HG03520 (cell line): ENCODE measurements around the gene ODAD3.
"Not testable (repeated sequence)": the region's sequence is repeated elsewhere in the genome, so short reads cannot be mapped to it uniquely, and the experiment has no call there.

ENCODE experiments used
- ATAC-seq: cut with Tn5 transposase; IDR thresholded peaks from one replicate; pipeline ENCODE4 v1.9.1; 2021; ENCODE audit warnings: mild to moderate bottlenecking, moderate library complexity; ENCODE audit not compliant: unreplicated experiment

Gene ODAD3

DNA sequence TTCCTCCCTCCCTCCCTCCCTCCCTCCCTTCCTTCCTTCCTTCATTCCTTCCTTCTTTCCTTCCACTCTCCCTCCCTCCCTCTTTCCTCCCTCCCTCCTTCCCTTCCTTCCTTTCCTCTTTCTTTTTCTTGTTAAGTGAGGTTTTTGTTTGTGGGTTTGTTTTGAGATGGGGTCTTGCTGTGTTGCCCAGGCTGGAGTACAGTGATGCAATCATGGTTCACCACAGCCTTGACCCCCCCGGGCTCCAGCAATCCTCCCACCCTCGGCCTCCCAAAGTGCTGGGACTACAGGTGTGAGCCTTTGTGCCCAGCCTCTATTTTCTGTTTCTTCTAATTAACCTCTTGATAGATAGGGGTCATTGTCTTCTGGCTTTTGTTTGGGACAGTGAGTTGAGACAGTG is 26.5 kb upstream of the ODAD3 start:
- ATAC-seq = no peak

DNA sequence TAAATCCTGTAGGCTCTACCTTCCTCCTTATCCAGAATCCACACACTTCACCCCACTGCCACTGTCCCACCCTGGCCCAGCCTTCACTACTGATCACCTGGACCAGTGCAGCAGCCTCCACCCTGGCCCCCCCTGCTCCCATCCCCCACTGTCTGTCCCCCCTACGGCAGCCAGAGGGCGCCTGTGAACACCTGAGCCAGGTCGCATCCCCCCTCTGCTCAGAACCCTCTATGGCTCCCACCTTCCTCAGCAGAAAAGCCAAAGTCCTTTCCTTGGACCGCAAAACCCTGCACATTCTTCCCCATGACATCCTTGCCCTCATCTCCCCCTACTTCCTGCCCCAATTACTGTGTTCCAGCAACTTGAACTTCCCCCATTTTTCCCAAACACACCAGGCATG is 25.3 kb upstream of the ODAD3 start:
- ATAC-seq = no peak

DNA sequence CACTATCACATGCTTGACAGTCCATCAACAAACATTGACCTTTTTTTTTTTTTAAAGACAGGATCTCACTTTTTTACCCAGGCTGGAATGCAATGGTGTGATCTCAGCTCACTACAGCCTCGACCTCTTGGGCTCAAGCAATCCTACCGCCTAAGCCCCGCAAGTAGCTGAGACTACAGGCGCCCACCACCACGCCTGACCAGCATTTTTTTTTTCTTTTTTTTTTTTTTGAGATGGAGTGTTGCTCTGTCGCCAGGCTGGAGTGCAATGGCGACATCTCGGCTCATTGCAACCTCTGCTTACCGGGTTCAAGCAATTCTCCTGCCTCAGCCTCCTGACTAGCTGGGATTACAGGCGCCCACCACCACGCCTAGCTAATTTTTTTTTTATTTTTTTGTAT is 24.0 kb upstream of the ODAD3 start:
- ATAC-seq = not testable (repeated sequence)

DNA sequence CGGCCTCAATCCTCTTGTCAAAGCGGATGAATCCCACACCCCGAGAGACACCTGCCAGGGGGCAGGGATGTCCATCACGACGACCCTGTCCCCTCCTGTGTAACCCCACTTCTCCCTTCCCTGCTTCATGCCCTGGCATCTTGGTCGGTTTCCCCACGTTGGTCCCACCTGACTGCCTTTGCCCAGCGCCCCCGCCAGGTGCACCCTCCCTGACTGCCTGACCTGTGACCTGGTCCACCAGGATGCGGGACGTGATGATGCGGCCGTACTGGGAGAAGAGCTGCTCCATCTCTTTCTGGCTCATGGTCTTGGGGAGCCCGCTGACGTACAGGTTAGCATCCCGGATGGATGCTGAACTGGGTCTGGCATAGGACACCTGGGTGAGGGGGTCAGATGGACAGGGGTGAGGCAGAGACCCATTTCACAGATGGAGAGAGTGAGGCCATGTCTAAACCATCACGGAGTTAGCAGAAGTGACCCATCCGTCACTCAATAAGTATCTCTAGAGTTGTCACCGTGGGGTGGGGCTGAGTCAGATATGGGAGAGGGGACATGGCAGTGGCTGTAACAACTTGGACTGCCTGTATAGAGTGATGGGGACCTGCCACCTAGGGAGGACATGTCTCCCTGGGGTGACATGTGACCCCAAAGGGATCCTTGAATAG is 23.4 kb upstream of the ODAD3 start:
- ATAC-seq = no peak

DNA sequence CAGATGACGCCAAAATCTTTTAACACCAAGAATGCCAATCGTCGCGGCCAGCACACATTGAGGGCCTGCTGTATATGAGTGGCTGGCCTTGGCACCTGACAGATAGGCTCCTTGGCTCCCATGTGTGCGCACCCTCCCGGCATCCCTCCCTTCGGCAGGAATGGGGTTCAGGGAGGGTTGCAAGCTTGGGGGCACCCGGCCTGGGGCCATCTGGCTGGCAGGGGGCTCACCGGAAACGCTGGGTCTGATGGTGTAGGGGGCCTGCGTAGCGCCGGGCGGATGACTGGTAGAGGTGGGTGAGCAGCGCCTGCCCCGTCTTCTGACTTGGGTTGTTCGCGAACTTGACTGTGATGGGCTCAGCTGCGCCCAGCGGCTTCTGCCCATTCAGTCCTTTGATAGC is 22.9 kb upstream of the ODAD3 start:
- ATAC-seq = no peak

DNA sequence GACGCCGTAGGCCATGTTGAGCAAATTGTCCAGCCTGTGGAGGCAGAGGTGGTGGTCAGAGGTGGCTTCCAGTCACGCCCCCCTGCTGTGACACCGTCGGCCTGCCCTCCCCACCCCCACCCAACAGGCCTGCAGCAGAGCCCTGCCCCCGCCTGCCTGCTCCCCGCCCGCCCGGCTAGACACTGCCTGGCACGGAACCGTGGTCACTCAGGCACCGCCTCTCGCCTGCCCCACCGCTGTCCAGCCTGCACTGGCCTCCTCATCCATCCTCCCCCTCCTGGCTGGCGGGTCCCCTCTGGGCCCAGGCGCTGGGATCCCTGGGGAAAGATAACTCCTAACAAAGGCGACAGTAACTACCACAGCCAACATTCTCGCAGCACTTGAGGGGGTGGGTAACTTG is 22.2 kb upstream of the ODAD3 start:
- no peak for ATAC-seq

DNA sequence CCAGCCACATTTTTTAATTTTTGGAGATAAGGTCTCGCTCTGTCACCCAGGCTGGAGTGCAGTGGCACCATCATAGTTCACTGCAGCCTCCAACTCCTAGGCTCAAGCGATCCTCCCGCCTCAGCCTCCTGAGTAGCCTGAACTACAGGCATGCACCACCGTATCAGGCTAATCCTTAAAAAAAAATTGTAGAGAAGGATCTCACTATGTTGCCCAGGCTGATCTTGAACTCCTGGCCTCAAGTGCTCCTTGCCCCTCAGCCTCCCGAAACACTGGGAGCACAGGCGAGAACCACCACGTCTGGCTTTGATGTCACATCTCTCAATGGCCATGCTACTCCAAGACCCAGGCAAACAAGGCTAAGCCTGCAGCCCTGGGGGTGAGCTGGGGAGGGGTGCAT is 21.7 kb upstream of the ODAD3 start:
- no peak for ATAC-seq

DNA sequence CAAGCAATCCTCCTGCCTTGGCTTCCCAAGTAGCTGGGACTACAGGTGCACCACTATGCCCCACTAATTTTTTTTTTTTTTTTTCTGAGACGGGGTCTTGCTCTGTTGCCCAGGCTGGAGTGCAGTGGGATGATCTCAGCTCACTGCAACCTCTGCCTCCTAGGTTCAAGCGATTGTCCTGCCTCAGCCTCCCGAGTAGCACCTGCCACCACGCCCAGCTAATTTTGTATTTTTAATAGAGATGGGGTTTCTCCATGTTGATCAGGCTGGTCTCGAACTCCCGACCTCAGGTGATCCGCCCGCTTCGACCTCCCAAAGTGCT is 20.3 kb upstream of the ODAD3 start:
- ATAC-seq = not testable (repeated sequence)

DNA sequence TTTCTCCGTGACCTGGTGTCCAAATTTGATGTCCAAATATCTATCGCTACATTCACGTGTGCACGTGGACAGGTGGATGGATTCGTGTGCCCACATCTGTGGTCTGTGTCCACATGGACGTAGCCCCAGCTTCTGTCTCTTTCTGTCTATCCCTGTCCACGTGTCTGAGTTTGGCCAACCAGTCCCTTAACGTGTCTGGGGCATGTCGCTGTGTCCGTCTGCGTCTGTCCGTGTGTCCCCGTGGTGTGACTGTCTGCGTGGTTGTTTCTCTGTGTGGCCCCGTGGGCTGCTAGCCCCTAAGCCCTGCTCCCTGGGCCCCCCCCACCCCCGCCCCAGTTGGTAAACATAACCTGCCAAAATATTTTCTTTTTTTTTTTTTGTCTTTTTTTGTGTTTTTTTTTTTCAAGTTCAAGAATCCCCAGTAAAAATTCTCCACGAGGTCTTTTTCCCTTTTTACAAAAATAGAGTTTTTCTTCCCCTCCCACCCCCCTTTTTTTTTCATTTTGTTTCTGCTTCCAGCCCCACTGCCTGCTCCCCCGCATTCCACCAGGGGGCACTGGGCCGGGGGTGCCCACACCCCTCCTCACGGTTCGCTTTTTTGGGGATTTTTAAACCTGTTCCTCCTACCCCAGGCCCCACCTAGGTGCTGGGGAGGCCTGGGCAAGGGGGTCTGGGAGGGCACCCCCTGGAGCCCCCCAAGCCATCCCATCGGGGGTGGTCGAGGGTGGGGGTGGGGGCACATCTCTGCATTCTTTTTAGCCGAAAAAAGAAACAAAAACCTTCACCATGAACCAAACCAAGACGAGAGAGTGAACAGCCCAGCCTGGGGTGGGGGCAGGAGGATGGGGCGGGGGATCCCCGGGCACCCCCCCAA is 18.8 kb upstream of the ODAD3 start:
- ATAC-seq = no peak

DNA sequence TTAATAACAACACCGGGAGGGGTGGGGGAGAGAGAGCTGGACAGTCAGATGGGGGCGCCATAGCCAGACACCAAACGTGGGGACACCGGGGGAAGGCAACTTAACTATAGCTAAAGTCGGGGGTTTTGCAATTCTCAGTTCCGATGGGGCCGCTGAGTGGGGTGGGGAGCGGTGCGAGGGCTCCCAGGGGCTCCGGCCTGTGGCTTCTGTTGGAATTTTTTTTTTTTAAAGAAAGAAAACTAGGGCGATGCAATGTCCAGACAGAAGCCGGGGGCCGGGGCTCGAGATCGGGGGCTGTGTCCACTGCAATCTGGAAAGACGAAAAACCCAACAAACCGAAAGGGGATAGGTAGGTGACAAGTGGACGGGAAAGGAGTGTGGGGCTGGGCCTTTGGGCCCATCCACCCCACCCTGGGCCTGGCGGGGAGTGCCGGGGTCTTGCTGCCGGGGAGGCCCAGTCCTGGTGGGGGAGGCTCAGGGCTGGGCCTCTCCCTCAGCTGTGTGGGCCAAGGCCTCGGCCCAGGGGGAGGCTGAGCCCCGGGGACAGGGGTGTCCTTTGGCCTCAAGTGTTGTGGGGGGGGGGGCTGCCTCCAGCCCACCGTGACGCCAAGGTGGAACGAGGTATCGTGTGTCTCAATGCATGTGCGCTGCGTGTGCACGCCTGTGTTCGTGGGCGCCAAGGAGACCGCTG is 17.8 kb upstream of the ODAD3 start:
- ATAC-seq = no peak

DNA sequence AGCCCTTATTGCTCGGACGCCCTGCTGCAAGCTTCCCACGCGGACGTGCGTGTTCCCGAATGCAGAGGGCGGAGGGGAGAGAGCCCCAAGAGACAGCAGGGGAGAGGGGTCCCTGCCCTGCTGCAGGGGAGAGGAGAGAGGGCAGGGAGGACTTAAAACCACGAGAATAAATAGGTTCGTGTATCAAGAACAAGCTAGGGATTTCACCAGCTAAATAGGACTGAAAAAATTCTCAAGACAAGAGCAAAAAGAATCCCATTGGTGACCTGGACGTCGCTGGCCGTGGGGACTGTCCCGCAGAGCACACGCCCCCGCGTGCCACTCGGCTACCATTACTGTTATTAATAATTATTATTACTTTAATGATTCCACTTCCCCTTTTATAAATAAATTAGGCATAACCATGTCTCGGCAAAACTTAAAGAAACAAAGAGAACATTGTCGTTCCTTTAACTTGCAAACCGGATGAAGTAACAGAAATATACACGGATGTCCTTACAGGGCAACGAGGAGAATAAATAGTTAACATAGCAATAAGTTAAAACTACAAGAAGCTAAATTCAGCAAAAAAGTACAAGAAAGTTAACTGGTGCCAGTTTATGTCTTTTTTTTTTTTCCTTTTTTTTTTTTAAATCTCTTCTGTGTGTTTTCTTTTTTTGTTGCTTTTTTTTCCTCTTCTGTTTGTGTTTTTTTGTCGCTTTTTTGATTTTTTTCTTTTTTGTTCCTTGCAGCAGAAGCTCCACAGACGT is 17.1 kb upstream of the ODAD3 start:
- ATAC-seq = no peak

DNA sequence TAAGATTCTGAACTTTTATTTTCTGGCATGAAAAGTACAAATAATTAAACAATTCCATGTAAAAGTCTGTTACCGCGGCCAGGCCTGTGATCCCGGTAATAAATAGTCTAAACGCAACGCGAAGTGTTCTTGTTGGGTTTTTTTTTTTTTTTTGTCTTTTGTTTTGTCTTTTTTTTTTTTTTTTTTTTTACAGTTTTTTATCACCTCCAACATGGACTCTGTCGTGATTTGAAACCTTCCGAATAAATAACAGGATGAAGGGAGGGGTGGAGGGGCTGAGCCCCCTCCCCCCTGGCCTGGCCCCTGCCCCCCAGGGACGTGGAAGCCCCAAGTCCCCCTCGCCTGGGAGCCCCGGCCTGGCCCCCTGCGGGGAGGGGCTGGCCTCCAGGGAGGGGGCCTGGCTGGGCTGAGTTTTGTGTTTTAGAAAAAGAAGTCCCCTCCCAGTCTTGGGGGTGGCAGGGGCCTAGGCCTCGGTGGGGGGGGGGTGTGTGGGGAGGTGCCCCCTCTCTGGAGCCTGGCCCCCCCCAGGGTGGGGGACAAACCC is 16.5 kb upstream of the ODAD3 start:
- ATAC-seq = no peak

DNA sequence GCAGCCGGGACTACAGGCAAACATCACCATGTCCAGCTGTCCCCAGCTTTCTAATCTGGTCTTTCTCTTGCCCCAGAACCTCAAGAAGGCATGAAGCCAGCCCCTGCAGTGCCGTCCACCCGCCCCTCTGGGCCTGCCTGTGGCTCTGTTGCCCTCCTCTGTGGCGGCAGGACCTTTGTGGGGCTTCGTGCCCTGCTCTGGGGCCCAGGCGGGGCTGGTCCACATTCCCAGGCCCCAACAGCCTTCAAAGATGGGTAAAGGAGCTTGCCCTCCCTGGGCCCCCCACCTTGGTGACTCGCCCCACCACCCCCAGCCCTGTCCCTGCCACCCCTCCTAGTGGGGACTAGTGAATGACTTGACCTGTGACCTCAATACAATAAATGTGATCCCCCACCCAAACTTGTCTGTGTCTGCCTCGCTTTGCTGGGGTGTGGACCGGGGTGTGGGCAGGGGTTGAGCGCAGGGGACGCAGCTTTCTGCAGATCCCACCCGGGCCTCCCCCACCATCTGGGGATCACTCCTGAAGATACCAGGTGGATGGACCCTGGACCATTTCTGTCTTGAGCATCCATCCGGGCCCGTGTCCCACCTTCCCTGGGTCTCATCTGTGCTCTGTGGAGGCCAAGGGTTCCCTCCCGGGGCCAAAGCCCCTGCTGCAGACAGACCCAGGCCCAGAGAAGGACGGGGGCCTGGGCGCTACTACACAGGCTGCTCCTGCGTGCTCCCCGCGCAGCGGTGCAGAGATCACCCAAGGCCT is 15.8 kb upstream of the ODAD3 start:
- no peak for ATAC-seq

DNA sequence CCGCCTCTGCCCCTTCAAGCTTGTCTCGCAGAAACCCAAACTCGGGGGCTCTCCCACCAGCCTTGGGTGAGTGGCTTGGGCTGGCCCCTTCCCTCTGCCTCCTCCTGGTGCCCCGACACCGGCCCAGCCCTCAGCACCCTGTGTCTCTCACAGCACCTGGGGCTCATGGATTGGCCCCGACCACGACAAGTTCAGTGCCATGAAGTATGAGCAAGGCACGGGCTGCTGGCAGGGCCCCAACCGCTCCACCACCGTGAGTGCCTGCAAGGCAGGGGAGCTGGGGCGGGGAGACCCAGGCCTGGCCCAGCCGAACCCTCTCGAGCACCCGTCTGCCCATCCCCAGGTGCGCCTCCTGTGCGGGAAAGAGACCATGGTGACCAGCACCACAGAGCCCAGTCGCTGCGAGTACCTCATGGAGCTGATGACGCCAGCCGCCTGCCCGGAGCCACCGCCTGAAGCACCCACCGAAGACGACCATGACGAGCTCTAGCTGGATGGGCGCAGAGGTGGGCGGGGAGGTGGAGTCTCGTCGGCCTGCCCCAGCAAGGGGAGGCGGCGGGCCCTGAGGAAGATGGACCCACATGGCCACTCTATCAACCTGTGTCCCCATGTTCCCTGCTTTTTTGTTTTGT is 14.1 kb upstream of the ODAD3 start:
- ATAC-seq = no peak

DNA sequence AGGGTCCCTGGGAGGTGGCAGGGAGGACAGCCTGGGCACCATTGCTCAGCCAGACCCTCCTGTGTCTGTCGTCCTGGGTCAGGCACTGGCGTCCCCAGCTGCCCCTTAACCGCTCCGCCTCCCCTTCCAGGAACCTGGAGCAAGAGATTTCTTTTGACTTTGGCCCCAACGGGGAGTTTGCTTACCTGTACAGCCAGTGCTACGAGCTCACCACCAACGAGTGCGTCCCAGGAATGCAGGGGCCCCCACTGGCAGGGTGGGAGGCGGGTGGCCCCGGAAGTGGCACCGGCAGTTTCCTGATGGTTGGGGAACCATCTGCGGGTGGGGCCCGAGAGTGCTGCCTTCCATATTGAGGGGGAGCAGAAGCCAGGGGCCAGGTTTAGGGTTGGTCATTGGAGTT is 13.5 kb upstream of the ODAD3 start:
- no peak for ATAC-seq

DNA sequence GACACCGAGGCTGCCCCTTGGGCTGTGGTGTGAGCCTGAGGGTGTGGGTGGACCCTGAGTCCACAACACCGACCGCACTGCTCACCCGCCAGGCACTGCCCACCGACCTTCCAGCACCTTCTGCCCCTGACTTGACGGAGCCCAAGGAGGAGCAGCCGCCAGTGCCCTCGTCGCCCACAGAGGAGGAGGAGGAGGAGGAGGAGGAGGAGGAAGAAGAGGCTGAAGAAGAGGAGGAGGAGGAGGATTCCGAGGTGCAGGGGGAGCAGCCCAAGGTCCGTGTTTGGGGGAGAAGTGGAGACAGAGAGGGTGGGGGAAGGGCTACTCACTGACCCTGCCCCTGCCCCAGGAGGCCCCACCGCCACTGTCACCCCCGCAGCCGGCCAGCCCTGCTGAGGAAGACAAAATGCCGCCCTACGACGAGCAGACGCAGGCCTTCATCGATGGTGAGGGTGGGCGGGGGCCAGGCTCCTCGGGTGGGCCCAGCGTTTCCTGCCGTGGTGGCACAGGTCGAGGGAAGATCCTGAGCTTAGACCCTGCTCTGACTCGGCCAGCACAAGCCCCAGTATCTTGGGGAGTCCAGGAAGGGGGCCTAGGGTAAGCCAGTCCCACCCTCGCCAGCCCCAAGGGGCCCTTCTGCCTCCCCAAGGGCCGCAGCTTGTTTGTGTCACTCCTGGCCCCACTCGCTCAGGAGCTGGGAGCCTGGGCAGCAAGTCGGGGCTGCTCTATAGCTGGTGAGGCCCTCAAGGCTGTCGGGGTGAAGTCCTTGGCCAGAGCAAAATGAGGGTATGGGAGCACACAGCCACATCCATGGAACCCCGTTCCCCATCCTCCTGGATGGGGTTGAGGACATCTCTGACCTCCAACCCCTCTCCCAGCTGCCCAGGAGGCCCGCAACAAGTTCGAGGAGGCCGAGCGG is 12.7 kb upstream of the ODAD3 start:
- no peak for ATAC-seq

DNA sequence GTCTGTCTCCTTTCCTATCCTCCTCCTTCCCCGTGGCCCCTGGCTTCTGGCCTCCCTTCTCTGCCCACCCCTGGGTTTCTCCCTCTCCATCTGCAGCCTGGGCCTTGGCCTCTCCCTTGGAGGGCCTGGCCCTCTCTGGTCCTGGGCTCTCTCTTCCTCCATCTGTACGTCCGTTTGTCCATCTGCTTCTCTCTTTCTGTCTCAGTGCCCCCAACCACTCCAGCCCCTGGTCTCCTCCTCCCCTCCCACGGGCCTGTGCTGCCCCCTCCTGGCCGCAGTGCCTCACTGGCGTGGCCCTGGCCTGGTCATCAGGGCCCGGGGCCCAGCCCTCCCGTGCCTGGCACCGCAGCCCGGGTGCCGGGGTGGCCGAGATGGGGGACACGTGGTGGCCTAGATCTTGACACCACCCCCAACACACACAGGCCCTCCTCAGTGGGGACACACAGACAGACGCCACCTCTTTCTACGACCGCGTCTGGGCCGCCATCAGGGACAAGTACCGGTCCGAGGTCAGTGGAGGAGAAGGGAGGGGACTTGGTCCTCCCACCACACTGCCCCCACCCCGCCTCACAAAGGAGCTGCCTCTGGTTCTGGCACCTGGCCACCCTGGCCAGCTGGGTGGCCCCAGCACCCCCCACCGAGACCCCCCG is 11.9 kb upstream of the ODAD3 start:
- no peak for ATAC-seq

DNA sequence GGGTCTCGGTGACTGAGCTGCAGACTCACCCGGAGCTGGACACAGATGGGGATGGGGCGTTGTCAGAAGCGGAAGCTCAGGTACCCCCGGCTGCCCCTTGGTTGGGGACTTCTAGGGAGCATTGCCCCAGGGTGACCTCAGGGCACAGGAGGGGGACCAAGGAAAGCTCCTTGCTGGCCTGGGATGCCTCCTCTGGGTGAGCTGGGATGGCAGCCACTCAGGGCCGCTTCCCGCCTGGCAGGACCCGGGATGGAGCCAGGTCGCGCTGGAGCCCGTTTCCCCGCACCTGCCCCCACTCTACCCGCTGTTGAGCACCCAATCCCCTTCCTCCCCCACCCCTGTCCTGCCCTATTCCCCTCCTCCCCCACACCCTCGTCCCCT is 11.3 kb upstream of the ODAD3 start:
- ATAC-seq = no peak
